Stomach smooth muscle (tissue), 2 donors: Measurements from ENCODE around the gene USP9X.
"Not testable (repeated sequence)": the region's sequence is repeated elsewhere in the genome, so short reads cannot be mapped to it uniquely, and the experiment has no call there.

ENCODE experiments used
- H3K27ac ChIP-seq: one replicate; pipeline ENCODE4 v1.7.0; 2013; ENCODE audit warnings: mild to moderate bottlenecking, low read length, inconsistent platforms
- H3K27me3 ChIP-seq, 2 donors: one replicate each; pipeline ENCODE4 v1.7.0; 2013; ENCODE audit warnings: low read length in 2 of 2; ENCODE audit not compliant: insufficient read depth in 2 of 2, control insufficient read depth in 1 of 2
- H3K36me3 ChIP-seq, 2 donors: one replicate each; pipeline ENCODE4 v1.7.0; 2013; ENCODE audit warnings: low read length in 2 of 2; ENCODE audit not compliant: control insufficient read depth in 2 of 2, insufficient read depth in 2 of 2
- H3K4me1 ChIP-seq: one replicate; pipeline ENCODE4 v1.7.0; 2013; ENCODE audit warnings: low read length; ENCODE audit not compliant: control insufficient read depth, insufficient read depth
- H3K4me3 ChIP-seq, 2 donors: one replicate each; pipeline ENCODE4 v1.7.0; 2013; ENCODE audit warnings: low read length in 2 of 2
- H3K9ac ChIP-seq, 2 donors: one replicate each; pipeline ENCODE4 v1.7.0; 2013; ENCODE audit warnings: low read length in 2 of 2, mild to moderate bottlenecking in 1 of 2
- H3K9me3 ChIP-seq, 2 donors: one replicate each; pipeline ENCODE4 v1.7.0; 2013; ENCODE audit warnings: low read length in 2 of 2; ENCODE audit not compliant: control insufficient read depth in 2 of 2
- donor health status: healthy.
- donor health status: Pancreatic carcinoma.

USP9X gene

DNA sequence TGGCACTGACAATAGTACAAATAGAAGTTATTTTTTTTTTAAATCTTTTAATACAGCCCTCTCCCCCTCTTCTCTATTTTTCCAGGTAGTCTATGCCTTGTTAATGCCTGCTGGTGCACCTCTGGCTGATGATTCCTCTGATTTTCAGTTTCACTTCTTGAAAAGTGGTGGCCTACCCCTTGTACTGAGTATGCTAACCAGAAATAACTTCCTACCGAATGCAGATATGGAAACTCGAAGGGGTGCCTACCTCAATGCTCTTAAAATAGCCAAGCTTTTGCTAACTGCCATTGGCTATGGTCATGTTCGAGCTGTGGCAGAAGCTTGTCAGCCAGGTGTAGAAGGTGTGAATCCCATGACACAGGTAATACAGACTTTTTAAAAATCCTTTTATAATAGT, 99.1 kb downstream of the USP9X start:
- H3K27me3 ChIP-seq = no peaks in the 10 kb centered on the region
- peaks cover 0 to 9% of the 10 kb centered on the region in 2 donors for H3K36me3 ChIP-seq

DNA sequence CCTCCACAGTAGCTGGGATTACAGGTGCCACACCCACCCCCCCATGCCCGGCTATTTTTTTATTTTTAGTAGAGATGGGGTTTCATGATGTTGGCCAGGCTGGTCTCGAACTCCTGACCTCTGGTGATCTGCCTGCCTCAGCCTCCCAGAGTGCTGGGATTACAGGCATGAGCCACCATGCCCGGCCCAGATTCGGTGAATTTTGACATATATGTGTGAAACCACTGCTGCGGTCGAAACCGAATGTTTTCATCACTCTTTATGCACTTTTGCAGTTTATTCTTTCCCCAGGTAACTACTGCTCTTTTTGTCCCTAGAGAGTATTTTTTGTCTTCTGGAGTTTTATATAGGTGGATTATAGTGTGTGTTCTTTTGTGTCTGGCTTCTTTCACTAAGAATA, 101.7 kb downstream of the USP9X start:
- H3K9me3 ChIP-seq, H3K27me3 ChIP-seq, H3K4me3 ChIP-seq, H3K9ac ChIP-seq, H3K27ac ChIP-seq, H3K4me1 ChIP-seq: not testable (repeated sequence)
- peaks cover 4 to 12% of the 10 kb centered on the region in 2 donors for H3K36me3 ChIP-seq

More for the DNA sequence above, 99.1 kb downstream of the USP9X start:
- Histone ChIP-seq H3K9me3 (no peaks in the 10 kb centered on the region), H3K27ac (no peak overlapping the region), H3K4me1 (no peaks in the 10 kb centered on the region), H3K9ac (no peak overlapping the region), H3K4me3 (no peak overlapping the region)

DNA sequence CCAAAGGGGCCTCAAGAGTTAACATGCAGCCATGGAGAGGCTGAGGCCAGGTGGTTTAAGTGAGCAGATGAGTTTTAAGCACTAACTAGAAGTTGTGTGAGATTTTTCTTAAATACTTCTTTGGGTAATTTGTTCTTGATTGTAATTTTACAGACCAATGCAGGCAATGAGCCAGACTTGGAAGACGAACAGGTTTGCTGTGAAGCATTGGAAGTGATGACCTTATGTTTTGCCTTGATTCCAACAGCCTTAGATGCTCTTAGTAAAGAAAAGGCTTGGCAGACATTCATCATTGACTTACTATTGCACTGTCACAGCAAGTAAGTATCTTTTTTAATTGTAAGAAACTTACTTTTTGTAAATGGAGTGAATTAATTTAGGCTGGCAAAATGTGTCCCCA, 103.9 kb downstream of the USP9X start:
- Histone ChIP-seq H3K4me3 (no peak overlapping the region), H3K27me3 (no peaks in the 10 kb centered on the region), H3K9me3 (no peaks in the 10 kb centered on the region), H3K4me1 (no peaks in the 10 kb centered on the region), H3K9ac (no peak overlapping the region), H3K36me3 (peaks cover 4 to 12% of the 10 kb centered on the region in 2 donors), H3K27ac (no peak overlapping the region)

DNA sequence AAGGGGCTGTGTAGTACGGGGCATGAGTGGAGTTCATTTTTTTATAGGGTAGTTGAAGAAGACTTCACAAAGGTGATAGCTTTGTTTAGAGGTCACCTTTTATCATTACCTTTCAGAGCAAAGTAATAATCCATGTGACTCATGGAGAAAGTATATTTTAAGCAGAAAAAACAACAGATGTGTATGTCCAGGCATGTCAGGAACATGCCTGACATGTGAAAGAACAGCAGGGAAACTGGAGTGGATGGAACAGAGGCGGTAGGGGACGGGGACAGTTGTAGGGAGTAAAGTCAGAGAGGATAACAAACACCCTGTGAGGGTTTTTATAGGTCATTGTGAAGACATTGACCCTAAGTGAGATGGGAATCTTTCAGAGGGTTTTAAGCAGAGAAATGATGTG, 107.6 kb downstream of the USP9X start:
- Histone ChIP-seq H3K36me3 (peaks cover 4 to 14% of the 10 kb centered on the region in 2 donors), H3K4me1 (no peaks in the 10 kb centered on the region), H3K9ac (no peak overlapping the region), H3K27me3 (no peaks in the 10 kb centered on the region), H3K27ac (no peak overlapping the region), H3K4me3 (no peak overlapping the region), H3K9me3 (no peaks in the 10 kb centered on the region)

DNA sequence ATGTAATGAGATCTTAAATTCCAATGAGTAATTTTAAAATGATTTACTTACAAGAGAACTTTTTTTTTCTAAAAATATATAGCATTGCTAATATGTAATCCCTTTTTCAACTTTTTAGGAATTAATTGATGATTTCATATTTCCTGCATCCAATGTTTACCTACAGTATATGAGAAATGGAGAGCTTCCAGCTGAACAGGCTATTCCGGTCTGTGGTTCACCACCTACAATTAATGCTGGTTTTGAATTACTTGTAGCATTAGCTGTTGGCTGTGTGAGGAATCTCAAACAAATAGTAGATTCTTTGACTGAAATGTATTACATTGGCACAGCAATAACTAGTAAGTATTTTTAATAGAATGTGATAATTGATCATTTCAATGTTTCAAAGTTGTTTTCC, 113.2 kb downstream of the USP9X start:
- Histone ChIP-seq H3K9me3 (no peaks in the 10 kb centered on the region), H3K4me1 (no peaks in the 10 kb centered on the region), H3K27me3 (no peaks in the 10 kb centered on the region), H3K36me3 (peaks cover 7 to 25% of the 10 kb centered on the region in 2 donors), H3K27ac (no peak overlapping the region), H3K9ac (no peak overlapping the region), H3K4me3 (no peak overlapping the region)

DNA sequence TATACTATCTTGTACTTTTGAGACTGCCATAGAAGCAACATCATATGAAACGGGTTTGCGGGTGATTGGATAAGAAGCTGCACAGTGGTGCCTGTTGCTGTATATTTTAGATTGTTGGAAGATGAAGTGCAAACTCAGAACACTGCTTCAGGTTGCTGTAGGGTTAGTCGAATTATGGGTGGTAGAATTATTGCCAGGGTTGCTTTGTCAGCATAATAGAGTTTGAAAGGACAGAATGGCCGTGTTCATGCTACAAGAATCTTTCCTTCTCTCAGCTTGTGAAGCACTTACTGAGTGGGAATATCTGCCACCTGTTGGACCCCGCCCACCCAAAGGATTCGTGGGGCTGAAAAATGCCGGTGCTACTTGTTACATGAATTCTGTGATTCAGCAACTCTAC, 115.5 kb downstream of the USP9X start:
- H3K27ac ChIP-seq = no peak overlapping the region
- peaks cover 7 to 22% of the 10 kb centered on the region in 2 donors for H3K36me3 ChIP-seq
- no peak overlapping the region for H3K4me3 ChIP-seq
- H3K9me3 ChIP-seq = no peaks in the 10 kb centered on the region
- H3K27me3 ChIP-seq = no peaks in the 10 kb centered on the region
- H3K9ac ChIP-seq = no peak overlapping the region
- H3K4me1 ChIP-seq = no peaks in the 10 kb centered on the region

DNA sequence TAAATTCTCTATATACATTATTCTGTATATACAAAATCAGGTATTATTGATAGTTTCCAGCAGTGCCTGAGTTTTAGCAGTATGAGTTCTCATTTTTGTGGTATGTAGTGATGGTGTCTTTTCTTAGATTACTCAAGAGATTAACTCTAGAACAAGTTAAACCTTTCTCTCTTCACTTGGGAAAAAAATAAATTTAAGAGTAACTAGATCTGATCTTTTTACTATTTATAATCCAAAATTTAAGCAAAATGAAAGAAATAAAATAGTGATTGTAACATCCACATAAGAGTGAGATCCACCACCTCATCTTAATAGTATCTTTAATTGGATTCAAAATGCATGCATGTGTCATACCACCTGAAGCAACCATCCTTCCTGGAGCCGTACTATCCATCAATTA, 124.6 kb downstream of the USP9X start:
- H3K27ac ChIP-seq = no peak overlapping the region
- no peaks in the 10 kb centered on the region for H3K4me1 ChIP-seq
- no peak overlapping the region for H3K4me3 ChIP-seq
- no peaks in the 10 kb centered on the region for H3K27me3 ChIP-seq
- H3K9ac ChIP-seq = no peak overlapping the region
- peaks cover 6 to 11% of the 10 kb centered on the region in 2 donors for H3K36me3 ChIP-seq
- H3K9me3 ChIP-seq = peaks cover 0 to 6% of the 10 kb centered on the region in 2 donors

DNA sequence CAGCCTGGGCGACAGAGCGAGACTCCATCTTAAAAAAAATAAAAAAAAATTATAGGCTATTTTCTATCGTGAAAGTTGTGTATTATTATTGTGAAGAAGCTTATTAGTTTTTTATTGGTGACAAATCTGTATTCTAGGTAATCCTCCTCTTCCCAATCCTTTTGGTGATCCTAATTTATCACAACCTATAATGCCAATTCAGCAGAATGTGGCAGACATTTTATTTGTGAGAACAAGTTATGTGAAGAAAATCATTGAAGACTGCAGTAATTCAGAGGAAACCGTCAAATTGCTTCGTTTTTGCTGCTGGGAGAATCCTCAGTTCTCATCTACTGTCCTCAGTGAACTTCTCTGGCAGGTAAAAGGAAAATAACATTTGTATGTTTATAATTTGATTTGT, 139.4 kb downstream of the USP9X start:
- no peaks in the 10 kb centered on the region for H3K4me1 ChIP-seq
- H3K4me3 ChIP-seq = no peak overlapping the region
- no peaks in the 10 kb centered on the region for H3K27me3 ChIP-seq
- no peak overlapping the region for H3K27ac ChIP-seq
- no peaks in the 10 kb centered on the region for H3K9me3 ChIP-seq
- H3K9ac ChIP-seq = no peak overlapping the region
- peaks cover 0 to 28% of the 10 kb centered on the region in 2 donors for H3K36me3 ChIP-seq

DNA sequence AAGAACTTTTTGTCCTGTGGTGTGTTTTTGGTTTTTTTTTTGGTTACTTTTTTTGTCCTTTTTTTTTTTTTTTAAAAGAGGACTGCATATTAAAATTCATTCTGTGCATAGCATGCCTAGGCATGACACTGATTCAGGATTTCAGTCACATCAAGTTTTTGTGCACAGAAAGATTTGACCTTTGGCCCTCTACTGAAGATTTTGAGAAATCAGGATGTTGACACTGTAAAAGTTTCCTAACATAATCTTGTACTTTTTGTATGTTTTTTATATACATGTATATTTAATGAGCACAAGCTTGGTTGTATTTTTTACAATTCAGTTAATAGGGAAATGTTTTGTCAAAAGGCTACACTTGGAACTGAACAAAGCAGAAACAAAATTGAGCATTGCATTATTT, 148.7 kb downstream of the USP9X start:
- Histone ChIP-seq H3K36me3 (peaks cover 6 to 12% of the 10 kb centered on the region in 2 donors), H3K4me3 (no peak overlapping the region), H3K9me3 (no peaks in the 10 kb centered on the region)

DNA sequence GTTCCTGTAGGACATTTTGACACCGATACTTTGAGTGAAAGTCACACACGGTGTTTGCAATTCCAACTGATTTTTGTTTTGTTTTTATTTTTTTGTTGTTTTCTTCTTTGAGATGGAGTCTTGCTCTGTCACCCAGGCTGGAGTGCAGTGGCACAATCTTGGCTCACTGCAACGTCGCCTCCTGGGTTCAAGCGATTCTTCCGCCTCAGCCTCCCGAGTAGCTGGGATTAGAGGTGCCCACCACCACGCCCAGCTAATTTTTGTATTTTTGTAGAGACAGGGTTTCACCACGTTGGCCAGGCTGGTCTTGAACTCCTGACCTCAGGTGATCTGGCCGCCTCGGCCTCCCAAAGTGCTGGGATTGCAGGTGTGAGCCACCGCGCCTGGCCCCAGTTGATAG, 149.2 kb downstream of the USP9X start:
- H3K36me3 ChIP-seq, H3K4me1 ChIP-seq, H3K9me3 ChIP-seq, H3K9ac ChIP-seq, H3K27ac ChIP-seq, H3K4me3 ChIP-seq, H3K27me3 ChIP-seq: not testable (repeated sequence)

More for the DNA sequence above, 148.7 kb downstream of the USP9X start:
- H3K4me1 ChIP-seq = no peaks in the 10 kb centered on the region
- no peaks in the 10 kb centered on the region for H3K27me3 ChIP-seq
- no peak overlapping the region for H3K27ac ChIP-seq
- H3K9ac ChIP-seq = no peak overlapping the region

DNA sequence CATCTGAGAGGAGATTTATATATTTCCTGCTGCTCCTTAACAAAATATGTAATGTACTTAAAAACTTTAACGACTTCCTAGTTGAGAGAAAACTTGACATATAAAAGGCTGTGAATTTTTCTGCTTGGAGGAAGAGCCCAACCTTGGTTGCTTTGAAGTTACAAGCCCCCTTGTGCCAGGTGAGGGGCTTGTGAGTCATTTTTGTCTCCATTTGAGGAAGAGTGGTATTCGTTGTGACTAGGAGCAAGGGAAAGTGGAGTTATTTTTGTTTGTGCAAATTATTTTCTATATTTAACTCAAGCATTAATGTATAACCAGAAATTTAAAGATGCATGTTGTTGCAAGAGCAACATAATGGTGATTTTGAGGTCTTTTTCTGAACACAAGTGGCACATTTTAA, 149.7 kb downstream of the USP9X start:
- Histone ChIP-seq H3K9ac (no peak overlapping the region), H3K4me1 (no peaks in the 10 kb centered on the region), H3K9me3 (no peaks in the 10 kb centered on the region), H3K27me3 (no peaks in the 10 kb centered on the region), H3K27ac (no peak overlapping the region), H3K36me3 (peaks cover 6 to 8% of the 10 kb centered on the region in 2 donors), H3K4me3 (no peak overlapping the region)
